HG02678 (cell line): Measurements from ENCODE around the gene ZNF593OS.

Source experiments
- ATAC-seq: cut with Tn5 transposase; IDR thresholded peaks from one replicate; pipeline ENCODE4 v1.9.1; 2021; ENCODE audit warnings: mild to moderate bottlenecking, moderate library complexity; ENCODE audit not compliant: unreplicated experiment

Gene ZNF593OS

GRCh38 chr1:26171084-26172072 lies at the start of gene ZNF593OS:
ZNF593OS (minus strand) TSS chr1:26171832; CDS start chr1:26171661, 171 bp downstream.
- ATAC-seq = no peak

GRCh38 chr1:26221094-26221493 lies 49.5 kb upstream of the ZNF593OS start:
- no peak for ATAC-seq

- ATAC-seq = no peak
Measured at GRCh38 chr1:26220199-26220912, 48.7 kb upstream of the ZNF593OS start.

GRCh38 chr1:26218906-26219494 lies 47.4 kb upstream of the ZNF593OS start:
- no peak for ATAC-seq

GRCh38 chr1:26215246-26215645 lies 43.6 kb upstream of the ZNF593OS start:
- no peak for ATAC-seq

- ATAC-seq = no peak
Measured at GRCh38 chr1:26213335-26213905, 41.8 kb upstream of the ZNF593OS start.

- ATAC-seq = no peak
Measured at GRCh38 chr1:26212726-26213125, 41.1 kb upstream of the ZNF593OS start.

- no peak for ATAC-seq
Measured at GRCh38 chr1:26210147-26210870, 38.7 kb upstream of the ZNF593OS start.

- no peak for ATAC-seq
Measured at GRCh38 chr1:26203642-26204318, 32.1 kb upstream of the ZNF593OS start.

- no peak for ATAC-seq
Measured at GRCh38 chr1:26200413-26200812, 28.8 kb upstream of the ZNF593OS start.

GRCh38 chr1:26197813-26198212 lies 26.2 kb upstream of the ZNF593OS start:
- ATAC-seq = no peak

- no peak for ATAC-seq
Measured at GRCh38 chr1:26197301-26197700, 25.7 kb upstream of the ZNF593OS start.

GRCh38 chr1:26195805-26196204 lies 24.2 kb upstream of the ZNF593OS start:
- no peak for ATAC-seq

GRCh38 chr1:26191739-26192138 lies 20.1 kb upstream of the ZNF593OS start:
- no peak for ATAC-seq

- no peak for ATAC-seq
Measured at GRCh38 chr1:26190373-26190987, 18.8 kb upstream of the ZNF593OS start, which contains the start of gene CATSPER4. CATSPER4 (plus strand) TSS chr1:26190602; CDS start chr1:26190628, 26 bp downstream.

- ATAC-seq = no peak
Measured at GRCh38 chr1:26189751-26190275, 18.2 kb upstream of the ZNF593OS start.

GRCh38 chr1:26189331-26189730 lies 17.7 kb upstream of the ZNF593OS start:
- no peak for ATAC-seq

- ATAC-seq = no peak
Measured at GRCh38 chr1:26188477-26188876, 16.8 kb upstream of the ZNF593OS start.

- no peak for ATAC-seq
Measured at GRCh38 chr1:26187882-26188281, 16.2 kb upstream of the ZNF593OS start.
